HG03521 (cell line): ENCODE results near the gene TFPI.

Experiments used
- ATAC-seq: cut with Tn5 transposase; IDR thresholded peaks from one replicate; pipeline ENCODE4 v1.9.1; 2021; ENCODE audit warnings: mild to moderate bottlenecking, moderate library complexity; ENCODE audit not compliant: unreplicated experiment

The TFPI gene

DNA sequence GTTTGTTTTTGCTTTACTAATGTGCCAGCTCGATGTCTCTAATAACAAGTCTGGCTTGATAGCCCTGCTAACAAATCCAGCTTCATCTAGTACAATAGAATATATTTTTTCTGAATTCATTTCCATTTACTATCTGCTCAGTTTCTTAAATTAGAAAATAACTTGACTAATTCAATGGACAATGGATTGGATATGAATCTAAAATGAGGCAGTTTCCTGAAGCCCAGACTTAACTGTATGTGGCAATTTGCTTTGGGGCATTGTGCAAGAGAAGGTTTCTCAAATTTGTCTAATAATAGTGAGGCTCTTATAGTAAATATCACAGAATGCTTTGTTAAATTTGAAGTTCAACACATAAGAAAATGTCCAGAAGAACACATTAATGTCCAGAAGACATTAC is 132.0 kb downstream of the TFPI start:
- no peak for ATAC-seq

DNA sequence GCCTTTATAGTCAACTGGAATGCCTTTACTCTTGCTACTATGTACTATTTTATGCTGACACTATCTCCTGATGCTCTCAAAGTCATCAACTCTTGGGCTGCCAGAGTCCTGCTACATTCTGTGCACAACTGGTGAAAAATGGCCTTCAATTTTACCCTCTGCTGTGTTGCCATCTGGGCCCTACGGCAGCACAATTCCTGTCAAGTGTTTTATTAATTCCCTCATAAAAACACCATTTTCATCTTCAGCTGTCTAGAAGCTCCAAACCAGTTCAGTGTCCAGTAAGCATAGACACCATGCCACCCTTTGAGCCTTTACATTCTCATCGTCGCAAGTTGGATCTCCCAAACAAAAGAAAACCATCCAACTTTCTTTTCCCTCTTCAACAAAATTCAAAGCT is 132.7 kb downstream of the TFPI start:
- no peak for ATAC-seq

DNA sequence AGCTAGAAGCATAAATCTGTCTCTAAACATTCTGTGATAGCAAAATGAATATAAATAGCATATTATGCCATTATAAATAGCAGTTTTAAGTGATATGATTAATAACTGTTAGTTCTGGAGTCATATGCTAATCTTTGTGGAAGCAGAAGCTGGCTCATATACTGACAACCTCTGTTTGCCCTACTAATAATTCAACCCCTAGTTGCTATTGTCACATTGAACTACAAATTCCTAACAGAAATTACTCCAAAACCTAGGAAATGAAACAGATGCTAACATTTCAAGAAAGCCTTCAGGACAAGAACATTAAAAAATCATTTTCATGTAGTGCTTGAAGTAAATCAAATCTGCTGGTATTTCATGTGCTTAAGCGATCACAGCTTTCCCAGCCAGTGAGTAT is 134.4 kb downstream of the TFPI start:
- ATAC-seq = no peak

DNA sequence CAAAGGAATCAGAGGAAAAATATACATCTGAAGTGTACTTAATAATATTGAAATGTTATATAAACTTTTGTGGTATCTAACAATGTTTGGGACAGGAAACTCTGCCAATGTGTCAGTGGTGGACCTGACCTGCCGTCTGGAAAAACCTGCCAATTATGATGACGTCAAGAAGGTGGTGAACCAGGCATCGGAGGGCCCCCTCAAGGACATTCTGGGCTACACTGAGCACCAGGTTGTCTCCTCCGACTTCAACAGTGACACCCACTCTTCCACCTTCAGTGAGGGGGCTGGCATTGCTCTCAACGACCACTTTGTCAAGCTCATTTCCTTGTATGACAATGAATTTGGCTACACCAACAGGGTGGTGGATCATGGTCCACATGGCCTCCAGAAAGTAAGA is 138.8 kb downstream of the TFPI start:
- ATAC-seq = no peak
